Measurements from ENCODE around the gene VSX1.
A peak's percentile ranks its signal among the peaks of the same experiment; 100 is the strongest.

Gene VSX1

GRCh38 chr20:25055711-25056495 is 26.0 kb downstream of the VSX1 start:
- no peaks in the 10 kb centered on the region for H3K9me3 ChIP-seq (ENCODE audit: low read depth, low read length)
- H3K4me3 ChIP-seq: no peak overlapping the region
- no peak for TF ChIP-seq POLR2AphosphoS5 (IDR thresholded peaks at IDR 0.05; ENCODE audit: borderline replicate concordance, low read depth, low read length)
- no peak for TF ChIP-seq FOXP2 (optimal IDR thresholded peaks at IDR 0.05; ENCODE audit: control extremely low read depth, extremely low read length, insufficient read depth)
- DNase-seq (ENCODE audit: low read depth, low spot score): no peak
- no peak overlapping the region for H3K27ac ChIP-seq
- H3K9ac ChIP-seq (ENCODE audit: insufficient read length): no peak overlapping the region
- H3K36me3 ChIP-seq (ENCODE audit: insufficient read depth, low read length): no peaks in the 10 kb centered on the region

GRCh38 chr20:25054995-25055629 is 26.8 kb downstream of the VSX1 start:
- H3K27ac ChIP-seq: no peak overlapping the region
- H3K9ac ChIP-seq (ENCODE audit: insufficient read length): no peak overlapping the region
- TF ChIP-seq POLR2AphosphoS5 (IDR thresholded peaks at IDR 0.05; ENCODE audit: borderline replicate concordance, low read depth, low read length) (no peak), EZH2 (IDR thresholded peaks at IDR 0.05) (no peak)
- H3K9me3 ChIP-seq (ENCODE audit: low read depth, low read length): no peaks in the 10 kb centered on the region
- DNase-seq (ENCODE audit: low read depth, low spot score): no peak
- H3K36me3 ChIP-seq (ENCODE audit: insufficient read depth, low read length): no peaks in the 10 kb centered on the region
- no peak overlapping the region for H3K4me3 ChIP-seq

GRCh38 chr20:25054096-25054820 is 27.7 kb downstream of the VSX1 start:
- H3K27ac ChIP-seq: no peak overlapping the region
- no peaks in the 10 kb centered on the region for H3K9me3 ChIP-seq (ENCODE audit: low read depth, low read length)
- TF ChIP-seq FOXP2 (optimal IDR thresholded peaks at IDR 0.05; ENCODE audit: control extremely low read depth, extremely low read length, insufficient read depth): no peak
- no peak for TF ChIP-seq EZH2 (IDR thresholded peaks at IDR 0.05)
- TF ChIP-seq POLR2AphosphoS5 (IDR thresholded peaks at IDR 0.05; ENCODE audit: borderline replicate concordance, low read depth, low read length): no peak
- H3K4me3 ChIP-seq: no peak overlapping the region
- no peak overlapping the region for H3K9ac ChIP-seq (ENCODE audit: insufficient read length)
- no peaks in the 10 kb centered on the region for H3K36me3 ChIP-seq (ENCODE audit: insufficient read depth, low read length)
- no peak for DNase-seq (ENCODE audit: low read depth, low spot score)

- H3K9ac ChIP-seq (ENCODE audit: insufficient read length): no peak overlapping the region
- H3K9me3 ChIP-seq (ENCODE audit: low read depth, low read length): no peaks in the 10 kb centered on the region
- peak; percentile 24 for DNase-seq (ENCODE audit: low read depth, low spot score)
- H3K27ac ChIP-seq: no peak overlapping the region
- TF ChIP-seq EZH2 (IDR thresholded peaks at IDR 0.05) (no peak), POLR2AphosphoS5 (IDR thresholded peaks at IDR 0.05; ENCODE audit: borderline replicate concordance, low read depth, low read length) (peak; percentile 21; the same call in 1 of the 2 replicates)
- peak overlapping the region; percentile 29; the same call in 1 of the 2 replicates for H3K4me3 ChIP-seq
- no peaks in the 10 kb centered on the region for H3K36me3 ChIP-seq (ENCODE audit: insufficient read depth, low read length)
Measured at GRCh38 chr20:25053255-25054031, 28.5 kb downstream of the VSX1 start.

GRCh38 chr20:25052255-25053194 is 29.4 kb downstream of the VSX1 start:
- Histone ChIP-seq H3K4me3 (no peak overlapping the region), H3K9me3 (ENCODE audit: low read depth, low read length) (no peaks in the 10 kb centered on the region), H3K36me3 (ENCODE audit: insufficient read depth, low read length) (no peaks in the 10 kb centered on the region), H3K9ac (ENCODE audit: insufficient read length) (no peak overlapping the region), H3K27ac (no peak overlapping the region)
- TF ChIP-seq POLR2AphosphoS5 (IDR thresholded peaks at IDR 0.05; ENCODE audit: borderline replicate concordance, low read depth, low read length) (no peak), FOXP2 (optimal IDR thresholded peaks at IDR 0.05; ENCODE audit: control extremely low read depth, extremely low read length, insufficient read depth) (no peak), EZH2 (IDR thresholded peaks at IDR 0.05) (no peak)
- DNase-seq (ENCODE audit: low read depth, low spot score): no peak

- TF ChIP-seq EZH2 (IDR thresholded peaks at IDR 0.05) (no peak), FOXP2 (optimal IDR thresholded peaks at IDR 0.05; ENCODE audit: control extremely low read depth, extremely low read length, insufficient read depth) (no peak), POLR2AphosphoS5 (IDR thresholded peaks at IDR 0.05; ENCODE audit: borderline replicate concordance, low read depth, low read length) (no peak)
- DNase-seq (ENCODE audit: low read depth, low spot score): no peak
Measured at GRCh38 chr20:25051386-25052155, 30.4 kb downstream of the VSX1 start.

More at GRCh38 chr20:25051386-25052155, 30.4 kb downstream of the VSX1 start:
- Histone ChIP-seq H3K4me3 (no peak overlapping the region), H3K9me3 (ENCODE audit: low read depth, low read length) (no peaks in the 10 kb centered on the region), H3K36me3 (ENCODE audit: insufficient read depth, low read length) (no peaks in the 10 kb centered on the region), H3K9ac (ENCODE audit: insufficient read length) (no peak overlapping the region), H3K27ac (no peak overlapping the region)

Measured in SK-N-MC (cell line).